ENCODE results near the gene GRM7. TPM values are rescaled to one million over a fixed set of nuclear protein-coding genes. Genes with fewer than 3 reads are reported as not detected.

Gene GRM7
- total RNA-seq, 1 experiment from 2014 or later: 0.28 TPM

DNA sequence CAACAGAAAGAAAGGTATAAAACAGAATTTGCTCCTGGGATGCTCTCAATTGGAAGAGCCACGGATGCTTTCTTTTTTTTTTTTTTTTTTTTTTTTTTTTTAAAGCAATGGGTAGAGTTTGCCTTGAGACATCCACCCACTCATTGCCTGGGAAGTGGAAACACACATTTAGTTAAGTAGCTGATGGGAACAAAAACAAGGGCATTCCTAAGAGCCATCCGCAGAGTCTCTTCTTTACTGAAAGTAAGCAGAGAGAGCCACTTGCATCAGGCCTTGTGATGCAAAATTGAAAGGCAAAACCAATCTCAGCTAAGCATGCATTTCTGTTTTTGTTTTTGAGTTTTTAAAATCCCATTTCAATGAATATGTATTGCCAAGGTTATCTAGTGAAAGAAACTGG lies 852.8 kb downstream of the GRM7 start:
- Histone ChIP-seq H3T11ph (ENCODE audit: low read length) (no peak overlapping the region), H2BK12ac (ENCODE audit: insufficient read length, low read depth, low read length) (no peak overlapping the region), H4K91ac (ENCODE audit: insufficient read length, low read depth, low read length) (no peak overlapping the region), H3K4me2 (ENCODE audit: insufficient read depth, insufficient read length, low read length) (no peak overlapping the region), H3K79me1 (ENCODE audit: insufficient read depth, low read depth, low read length, poor library complexity, severe bottlenecking) (no peaks in the 10 kb centered on the region), H3K56ac (ENCODE audit: insufficient read length, low read depth, low read length) (no peak overlapping the region), H3K23me2 (ENCODE audit: insufficient read length, low read depth, low read length, poor library complexity, severe bottlenecking) (no peaks in the 10 kb centered on the region), H3K23ac (ENCODE audit: insufficient read length, low read depth, low read length) (no peak overlapping the region), H3K9ac (ENCODE audit: extremely low read depth, insufficient read length, low read length) (no peak overlapping the region), H4K20me1 (ENCODE audit: control insufficient read depth, insufficient read depth, insufficient read length) (no peaks in the 10 kb centered on the region), H3K9me3 (ENCODE audit: control insufficient read depth, low read depth, low read length) (no peaks in the 10 kb centered on the region), H2AK5ac (ENCODE audit: insufficient read length, low read length) (no peak overlapping the region), H3K79me2 (ENCODE audit: insufficient read depth, low read length) (no peaks in the 10 kb centered on the region), H3K4me1 (ENCODE audit: insufficient read depth, low read length) (no peaks in the 10 kb centered on the region), H2BK120ac (ENCODE audit: low read depth, low read length, poor library complexity, severe bottlenecking) (no peak overlapping the region), H3K27ac (ENCODE audit: insufficient read length, low read depth, low read length) (no peak overlapping the region), H2BK15ac (ENCODE audit: low read depth, low read length) (no peak overlapping the region), H3K4ac (ENCODE audit: low read depth, low read length) (no peak overlapping the region), H3K14ac (ENCODE audit: insufficient read depth, low read length) (no peak overlapping the region), H2BK5ac (ENCODE audit: insufficient read length, low read length) (no peak overlapping the region), H4K5ac (ENCODE audit: insufficient read length, low read depth, low read length) (no peak overlapping the region), H3K27me3 (ENCODE audit: insufficient read depth, low read length) (no peaks in the 10 kb centered on the region), H3K18ac (ENCODE audit: insufficient read length, low read depth, low read length) (no peak overlapping the region), H4K8ac (replicated peaks; ENCODE audit: insufficient read length, low read depth, low read length) (no peak overlapping the region), H2BK20ac (ENCODE audit: low read depth, low read length, poor library complexity, severe bottlenecking) (no peak overlapping the region), H2AFZ (ENCODE audit: low read length) (no peak overlapping the region)
- H3K27me3 Mint-ChIP-seq (ENCODE audit: low read depth): no peaks in the 10 kb centered on the region; the same call in 1 of the 2 replicates
- no peak overlapping the region for H3K4me3 Mint-ChIP-seq
- peaks cover 12 to 19% of the 10 kb centered on the region in 2 experiments for H3K4me1 Mint-ChIP-seq
- H3K9me3 Mint-ChIP-seq: no peaks in the 10 kb centered on the region
- WGBS (ENCODE audit: extremely low coverage, insufficient read length, low lambda C conversion rate): no CpG with 5 or more reads among the region's 2 CpGs
- no peak for DNase-seq
- peaks cover 0 to 3% (median 0%) of the 10 kb centered on the region in 3 experiments; a peak in 1 of 7 replicates for H3K36me3 Mint-ChIP-seq (ENCODE audit: insufficient read depth in 1 of 3, low read depth in 3 of 3)
- H3K27ac Mint-ChIP-seq: peak overlapping the region in 1 of 3 experiments; percentile 93; a peak in 3 of 7 replicates
- TF ChIP-seq, protein P1, sequence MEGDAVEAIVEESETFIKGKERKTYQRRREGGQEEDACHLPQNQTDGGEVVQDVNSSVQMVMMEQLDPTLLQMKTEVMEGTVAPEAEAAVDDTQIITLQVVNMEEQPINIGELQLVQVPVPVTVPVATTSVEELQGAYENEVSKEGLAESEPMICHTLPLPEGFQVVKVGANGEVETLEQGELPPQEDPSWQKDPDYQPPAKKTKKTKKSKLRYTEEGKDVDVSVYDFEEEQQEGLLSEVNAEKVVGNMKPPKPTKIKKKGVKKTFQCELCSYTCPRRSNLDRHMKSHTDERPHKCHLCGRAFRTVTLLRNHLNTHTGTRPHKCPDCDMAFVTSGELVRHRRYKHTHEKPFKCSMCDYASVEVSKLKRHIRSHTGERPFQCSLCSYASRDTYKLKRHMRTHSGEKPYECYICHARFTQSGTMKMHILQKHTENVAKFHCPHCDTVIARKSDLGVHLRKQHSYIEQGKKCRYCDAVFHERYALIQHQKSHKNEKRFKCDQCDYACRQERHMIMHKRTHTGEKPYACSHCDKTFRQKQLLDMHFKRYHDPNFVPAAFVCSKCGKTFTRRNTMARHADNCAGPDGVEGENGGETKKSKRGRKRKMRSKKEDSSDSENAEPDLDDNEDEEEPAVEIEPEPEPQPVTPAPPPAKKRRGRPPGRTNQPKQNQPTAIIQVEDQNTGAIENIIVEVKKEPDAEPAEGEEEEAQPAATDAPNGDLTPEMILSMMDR (conservative IDR thresholded peaks at IDR 0.05): no peak
